Measurements from ENCODE around the gene KRTAP19-6.

KRTAP19-6 gene, protein sequence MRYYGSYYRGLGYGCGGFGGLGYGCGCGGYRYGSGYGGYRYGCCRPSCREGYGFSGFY

DNA sequence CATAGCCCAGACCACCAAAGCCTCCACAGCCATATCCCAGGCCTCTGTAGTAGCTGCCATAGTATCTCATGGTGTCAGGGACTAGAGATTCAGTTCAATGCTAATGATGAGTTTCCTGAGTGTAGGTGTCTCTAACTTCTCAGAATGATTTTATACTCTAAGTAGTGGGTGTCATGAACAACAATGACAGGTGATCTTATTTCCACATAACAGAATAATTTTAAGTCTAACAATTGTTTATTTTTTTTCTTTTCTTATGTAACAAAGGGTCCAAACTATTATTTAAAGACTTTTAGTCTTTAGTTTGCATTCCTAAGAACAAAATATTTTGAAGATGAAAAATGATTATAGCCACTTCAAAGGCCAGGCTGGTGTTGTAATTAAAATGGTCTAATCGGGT lies at the start of gene KRTAP19-6:
Gene KRTAP19-6, minus strand, starts transcription at position 101 of the 400 bp plus-strand sequence. Its CDS starts 31 bp downstream, at position 70.
- no peaks in the 10 kb centered on the region for H3K4me1 ChIP-seq (ENCODE audit: control insufficient read depth in 1 of 2, insufficient read depth in 2 of 2, low read length in 2 of 2)
- no peaks in the 10 kb centered on the region for H3K27me3 ChIP-seq (ENCODE audit: control insufficient read depth in 1 of 2, insufficient read depth in 2 of 2, low read length in 2 of 2)
- H3K4me3 ChIP-seq (ENCODE audit: low read depth in 1 of 2, low read length in 2 of 2), result no peak within 1 kb of the TSS
- H3K9me3 ChIP-seq (ENCODE audit: control insufficient read depth in 1 of 2, low read length in 2 of 2), result peaks cover 2 to 4% of the 10 kb centered on the region in 2 donors
- H3K9ac ChIP-seq (ENCODE audit: low read depth in 1 of 2, low read length in 2 of 2), result no peak within 1 kb of the TSS
- H3K27ac ChIP-seq (ENCODE audit: low read depth, low read length), result no peak within 1 kb of the TSS
- H3K36me3 ChIP-seq (ENCODE audit: control insufficient read depth in 1 of 2, insufficient read depth in 2 of 2, low read length in 2 of 2), result no peaks in the 10 kb centered on the region

DNA sequence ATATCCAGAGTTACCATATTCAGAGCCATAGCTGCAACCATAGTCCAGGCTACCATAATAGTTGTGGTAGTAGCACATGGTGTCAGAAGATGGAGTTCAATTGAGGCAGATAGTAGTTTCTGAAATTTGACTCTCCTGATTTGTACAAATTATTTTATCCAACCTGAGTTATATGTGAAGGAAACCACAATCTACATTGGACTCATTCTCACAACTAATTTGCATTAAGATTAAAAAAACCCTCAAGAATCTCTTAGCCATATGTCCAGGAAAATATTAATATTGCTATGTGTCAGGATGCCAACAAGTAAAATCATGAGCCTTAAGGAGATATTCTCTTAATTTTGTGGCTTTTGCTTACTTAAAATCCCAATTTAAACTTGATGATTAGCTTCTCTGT lies 48.6 kb upstream of the KRTAP19-6 start, which contains the start of gene KRTAP22-2:
Gene KRTAP22-2, minus strand, starts transcription at position 101 of the 400 bp plus-strand sequence.
- Histone ChIP-seq H3K9ac (ENCODE audit: low read depth in 1 of 2, low read length in 2 of 2) (no peak within 1 kb of the TSS), H3K36me3 (ENCODE audit: control insufficient read depth in 1 of 2, insufficient read depth in 2 of 2, low read length in 2 of 2) (no peaks in the 10 kb centered on the region), H3K27ac (ENCODE audit: low read depth, low read length) (no peak within 1 kb of the TSS), H3K27me3 (ENCODE audit: control insufficient read depth in 1 of 2, insufficient read depth in 2 of 2, low read length in 2 of 2) (no peaks in the 10 kb centered on the region), H3K4me1 (ENCODE audit: control insufficient read depth in 1 of 2, insufficient read depth in 2 of 2, low read length in 2 of 2) (no peaks in the 10 kb centered on the region), H3K9me3 (ENCODE audit: control insufficient read depth in 1 of 2, low read length in 2 of 2) (peaks cover 4 to 8% of the 10 kb centered on the region in 2 donors), H3K4me3 (ENCODE audit: low read depth in 1 of 2, low read length in 2 of 2) (no peak within 1 kb of the TSS)

DNA sequence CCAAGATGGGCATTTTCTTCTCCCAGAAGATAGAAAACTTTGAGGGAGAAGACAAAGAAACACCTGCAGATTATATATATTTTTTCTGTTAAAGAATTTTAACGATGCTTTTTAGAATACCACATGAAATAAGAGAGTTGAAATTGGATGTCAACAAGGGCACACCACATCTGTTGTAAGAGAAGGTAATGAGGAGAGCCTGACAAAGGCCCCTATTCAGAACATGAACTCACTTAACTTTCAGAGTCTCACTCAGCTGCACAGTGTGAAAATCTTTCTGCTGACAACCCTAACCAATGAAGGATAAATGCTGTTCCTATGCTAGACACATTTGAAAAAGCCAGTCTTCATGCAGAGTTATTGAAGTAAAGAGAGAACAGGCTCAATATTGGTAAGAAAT lies 41.2 kb upstream of the KRTAP19-6 start:
- no peak overlapping the region for H3K9ac ChIP-seq (ENCODE audit: low read depth in 1 of 2, low read length in 2 of 2)
- no peaks in the 10 kb centered on the region for H3K36me3 ChIP-seq (ENCODE audit: control insufficient read depth in 1 of 2, insufficient read depth in 2 of 2, low read length in 2 of 2)
- no peak overlapping the region for H3K27ac ChIP-seq (ENCODE audit: low read depth, low read length)
- H3K4me1 ChIP-seq (ENCODE audit: control insufficient read depth in 1 of 2, insufficient read depth in 2 of 2, low read length in 2 of 2), result no peaks in the 10 kb centered on the region
- H3K9me3 ChIP-seq (ENCODE audit: control insufficient read depth in 1 of 2, low read length in 2 of 2), result peaks cover 0 to 7% of the 10 kb centered on the region in 2 donors
- H3K27me3 ChIP-seq (ENCODE audit: control insufficient read depth in 1 of 2, insufficient read depth in 2 of 2, low read length in 2 of 2), result no peaks in the 10 kb centered on the region
- H3K4me3 ChIP-seq (ENCODE audit: low read depth in 1 of 2, low read length in 2 of 2), result no peak overlapping the region

DNA sequence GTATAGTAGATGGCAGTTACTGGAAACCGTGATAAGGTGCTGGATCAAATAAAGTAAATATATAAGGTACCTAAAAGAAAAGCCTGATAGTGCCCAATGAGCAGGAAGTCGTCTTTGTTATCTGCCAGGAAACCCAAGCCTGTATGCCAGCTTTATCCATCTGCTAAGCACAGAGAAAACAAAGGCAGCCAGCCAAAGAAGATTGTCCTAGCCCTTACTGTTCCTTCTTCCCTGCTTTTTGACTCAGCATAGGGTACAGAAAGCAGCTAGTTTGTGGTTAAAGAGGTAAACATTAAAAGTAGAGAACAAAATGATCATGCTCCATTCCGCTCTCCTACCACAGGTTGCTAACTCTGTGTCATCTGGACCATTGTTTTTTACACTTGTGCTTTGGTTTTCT lies 38.5 kb upstream of the KRTAP19-6 start:
- Histone ChIP-seq H3K4me1 (ENCODE audit: control insufficient read depth in 1 of 2, insufficient read depth in 2 of 2, low read length in 2 of 2) (no peaks in the 10 kb centered on the region), H3K9me3 (ENCODE audit: control insufficient read depth in 1 of 2, low read length in 2 of 2) (peaks cover 0 to 7% of the 10 kb centered on the region in 2 donors), H3K27ac (ENCODE audit: low read depth, low read length) (no peak overlapping the region), H3K27me3 (ENCODE audit: control insufficient read depth in 1 of 2, insufficient read depth in 2 of 2, low read length in 2 of 2) (no peaks in the 10 kb centered on the region), H3K4me3 (ENCODE audit: low read depth in 1 of 2, low read length in 2 of 2) (no peak overlapping the region), H3K9ac (ENCODE audit: low read depth in 1 of 2, low read length in 2 of 2) (no peak overlapping the region), H3K36me3 (ENCODE audit: control insufficient read depth in 1 of 2, insufficient read depth in 2 of 2, low read length in 2 of 2) (no peaks in the 10 kb centered on the region)

DNA sequence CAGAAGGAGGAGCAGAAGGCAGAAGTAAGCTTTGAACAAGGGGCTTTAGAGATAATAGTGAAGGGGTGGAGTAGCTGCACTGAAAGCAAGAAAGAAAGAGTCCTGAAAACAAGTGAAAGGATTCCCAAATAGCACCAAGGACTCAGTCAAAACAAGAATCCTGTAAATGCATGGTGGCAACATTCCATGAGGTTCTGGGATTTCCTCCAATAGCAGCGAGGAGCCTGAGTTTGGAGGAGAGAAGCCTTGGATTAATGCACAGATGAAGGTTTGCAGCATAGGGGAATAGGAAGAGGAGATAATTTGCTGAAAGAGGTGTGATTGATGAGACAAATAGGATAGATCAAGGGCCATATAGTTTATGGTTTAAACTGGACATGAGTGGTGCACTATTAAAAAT lies 37.7 kb upstream of the KRTAP19-6 start:
- Histone ChIP-seq H3K27me3 (ENCODE audit: control insufficient read depth in 1 of 2, insufficient read depth in 2 of 2, low read length in 2 of 2) (no peaks in the 10 kb centered on the region), H3K4me1 (ENCODE audit: control insufficient read depth in 1 of 2, insufficient read depth in 2 of 2, low read length in 2 of 2) (no peaks in the 10 kb centered on the region), H3K9ac (ENCODE audit: low read depth in 1 of 2, low read length in 2 of 2) (no peak overlapping the region), H3K27ac (ENCODE audit: low read depth, low read length) (no peak overlapping the region), H3K9me3 (ENCODE audit: control insufficient read depth in 1 of 2, low read length in 2 of 2) (peaks cover 0 to 6% of the 10 kb centered on the region in 2 donors), H3K36me3 (ENCODE audit: control insufficient read depth in 1 of 2, insufficient read depth in 2 of 2, low read length in 2 of 2) (no peaks in the 10 kb centered on the region), H3K4me3 (ENCODE audit: low read depth in 1 of 2, low read length in 2 of 2) (no peak overlapping the region)

DNA sequence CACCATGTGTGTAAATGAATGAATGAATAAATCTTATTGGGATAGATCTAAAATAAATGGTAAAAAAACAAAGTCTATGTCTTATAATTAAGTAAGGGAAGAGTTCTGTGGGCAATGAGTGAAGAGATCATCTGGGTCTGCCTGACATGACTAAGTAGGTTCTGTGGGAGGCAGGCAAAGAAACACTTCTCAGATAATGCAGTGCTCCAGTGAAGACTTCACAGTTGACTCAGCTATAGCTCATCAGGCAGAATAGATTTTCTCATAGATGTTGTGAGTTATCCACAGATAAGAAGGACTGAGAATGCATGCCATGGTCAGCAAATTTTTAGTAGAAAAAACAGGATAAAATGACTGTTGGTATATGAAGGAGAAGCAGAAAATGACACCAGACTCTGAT lies 36.1 kb upstream of the KRTAP19-6 start:
- Histone ChIP-seq H3K4me3 (ENCODE audit: low read depth in 1 of 2, low read length in 2 of 2) (no peak overlapping the region), H3K9ac (ENCODE audit: low read depth in 1 of 2, low read length in 2 of 2) (no peak overlapping the region), H3K36me3 (ENCODE audit: control insufficient read depth in 1 of 2, insufficient read depth in 2 of 2, low read length in 2 of 2) (no peaks in the 10 kb centered on the region), H3K9me3 (ENCODE audit: control insufficient read depth in 1 of 2, low read length in 2 of 2) (peaks cover 0 to 5% of the 10 kb centered on the region in 2 donors), H3K4me1 (ENCODE audit: control insufficient read depth in 1 of 2, insufficient read depth in 2 of 2, low read length in 2 of 2) (no peaks in the 10 kb centered on the region), H3K27me3 (ENCODE audit: control insufficient read depth in 1 of 2, insufficient read depth in 2 of 2, low read length in 2 of 2) (no peaks in the 10 kb centered on the region), H3K27ac (ENCODE audit: low read depth, low read length) (no peak overlapping the region)

DNA sequence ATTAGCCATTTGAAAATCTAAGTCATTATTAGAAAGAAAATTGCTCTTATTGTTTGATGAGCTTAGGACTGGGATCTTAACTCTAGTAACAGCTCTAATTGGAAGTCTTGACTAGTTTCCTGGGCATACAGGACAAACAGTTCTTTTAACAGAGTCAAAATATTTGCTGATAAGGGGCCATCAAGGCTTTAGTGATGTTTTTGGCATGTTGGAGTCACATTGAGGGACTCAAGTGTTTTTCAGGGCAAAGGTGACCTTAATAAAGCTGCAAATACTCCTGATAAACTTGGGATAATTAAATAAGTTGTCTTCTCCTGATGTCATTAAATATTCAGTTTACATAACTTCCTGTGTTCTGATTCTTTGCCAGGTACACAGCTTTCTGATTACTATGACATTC lies 26.0 kb upstream of the KRTAP19-6 start:
- Histone ChIP-seq H3K9ac (ENCODE audit: low read depth in 1 of 2, low read length in 2 of 2) (no peak overlapping the region), H3K27me3 (ENCODE audit: control insufficient read depth in 1 of 2, insufficient read depth in 2 of 2, low read length in 2 of 2) (no peaks in the 10 kb centered on the region), H3K27ac (ENCODE audit: low read depth, low read length) (no peak overlapping the region), H3K4me1 (ENCODE audit: control insufficient read depth in 1 of 2, insufficient read depth in 2 of 2, low read length in 2 of 2) (no peaks in the 10 kb centered on the region), H3K36me3 (ENCODE audit: control insufficient read depth in 1 of 2, insufficient read depth in 2 of 2, low read length in 2 of 2) (no peaks in the 10 kb centered on the region), H3K4me3 (ENCODE audit: low read depth in 1 of 2, low read length in 2 of 2) (no peak overlapping the region), H3K9me3 (ENCODE audit: control insufficient read depth in 1 of 2, low read length in 2 of 2) (peaks cover 0 to 2% of the 10 kb centered on the region in 2 donors)

- Histone ChIP-seq H3K4me3 (ENCODE audit: low read depth in 1 of 2, low read length in 2 of 2) (no peak overlapping the region), H3K27me3 (ENCODE audit: control insufficient read depth in 1 of 2, insufficient read depth in 2 of 2, low read length in 2 of 2) (no peaks in the 10 kb centered on the region), H3K9me3 (ENCODE audit: control insufficient read depth in 1 of 2, low read length in 2 of 2) (no peaks in the 10 kb centered on the region), H3K4me1 (ENCODE audit: control insufficient read depth in 1 of 2, insufficient read depth in 2 of 2, low read length in 2 of 2) (no peaks in the 10 kb centered on the region), H3K36me3 (ENCODE audit: control insufficient read depth in 1 of 2, insufficient read depth in 2 of 2, low read length in 2 of 2) (no peaks in the 10 kb centered on the region), H3K27ac (ENCODE audit: low read depth, low read length) (no peak overlapping the region), H3K9ac (ENCODE audit: low read depth in 1 of 2, low read length in 2 of 2) (no peak overlapping the region)
Observed at GRCh38 chr21:30563630-30564029, 22.0 kb upstream of the KRTAP19-6 start.

GRCh38 chr21:30563072-30563471 lies 21.4 kb upstream of the KRTAP19-6 start:
- Histone ChIP-seq H3K4me1 (ENCODE audit: control insufficient read depth in 1 of 2, insufficient read depth in 2 of 2, low read length in 2 of 2) (no peaks in the 10 kb centered on the region), H3K36me3 (ENCODE audit: control insufficient read depth in 1 of 2, insufficient read depth in 2 of 2, low read length in 2 of 2) (no peaks in the 10 kb centered on the region), H3K27me3 (ENCODE audit: control insufficient read depth in 1 of 2, insufficient read depth in 2 of 2, low read length in 2 of 2) (no peaks in the 10 kb centered on the region), H3K9ac (ENCODE audit: low read depth in 1 of 2, low read length in 2 of 2) (no peak overlapping the region), H3K27ac (ENCODE audit: low read depth, low read length) (no peak overlapping the region), H3K9me3 (ENCODE audit: control insufficient read depth in 1 of 2, low read length in 2 of 2) (no peaks in the 10 kb centered on the region), H3K4me3 (ENCODE audit: low read depth in 1 of 2, low read length in 2 of 2) (no peak overlapping the region)

DNA sequence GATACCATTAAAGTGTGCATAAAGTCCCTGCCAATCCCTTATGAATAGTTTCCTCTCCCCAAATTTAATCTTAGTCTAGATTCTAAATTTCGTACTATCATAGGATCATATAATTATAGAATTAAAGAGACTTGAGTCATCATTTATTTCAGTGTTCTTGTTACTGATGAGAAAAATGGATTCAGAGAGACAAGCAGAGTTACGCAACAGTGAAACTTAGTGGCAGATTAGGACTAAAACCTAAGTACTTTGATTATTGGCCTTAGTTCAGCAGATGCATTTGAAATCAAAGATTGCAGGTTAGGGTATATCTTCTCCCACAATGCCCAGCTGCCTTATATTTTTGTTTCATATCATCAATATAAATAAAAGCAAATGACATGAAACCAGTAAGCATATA lies 20.3 kb upstream of the KRTAP19-6 start:
- H3K27me3 ChIP-seq (ENCODE audit: control insufficient read depth in 1 of 2, insufficient read depth in 2 of 2, low read length in 2 of 2), result no peaks in the 10 kb centered on the region
- H3K9me3 ChIP-seq (ENCODE audit: control insufficient read depth in 1 of 2, low read length in 2 of 2), result no peaks in the 10 kb centered on the region
- H3K36me3 ChIP-seq (ENCODE audit: control insufficient read depth in 1 of 2, insufficient read depth in 2 of 2, low read length in 2 of 2), result no peaks in the 10 kb centered on the region
- H3K27ac ChIP-seq (ENCODE audit: low read depth, low read length), result no peak overlapping the region
- no peaks in the 10 kb centered on the region for H3K4me1 ChIP-seq (ENCODE audit: control insufficient read depth in 1 of 2, insufficient read depth in 2 of 2, low read length in 2 of 2)
- no peak overlapping the region for H3K9ac ChIP-seq (ENCODE audit: low read depth in 1 of 2, low read length in 2 of 2)
- H3K4me3 ChIP-seq (ENCODE audit: low read depth in 1 of 2, low read length in 2 of 2), result no peak overlapping the region

Data from duodenal mucosa (tissue), 2 donors.